ENCODE measurements around the gene TMEFF2.

Gene TMEFF2

DNA sequence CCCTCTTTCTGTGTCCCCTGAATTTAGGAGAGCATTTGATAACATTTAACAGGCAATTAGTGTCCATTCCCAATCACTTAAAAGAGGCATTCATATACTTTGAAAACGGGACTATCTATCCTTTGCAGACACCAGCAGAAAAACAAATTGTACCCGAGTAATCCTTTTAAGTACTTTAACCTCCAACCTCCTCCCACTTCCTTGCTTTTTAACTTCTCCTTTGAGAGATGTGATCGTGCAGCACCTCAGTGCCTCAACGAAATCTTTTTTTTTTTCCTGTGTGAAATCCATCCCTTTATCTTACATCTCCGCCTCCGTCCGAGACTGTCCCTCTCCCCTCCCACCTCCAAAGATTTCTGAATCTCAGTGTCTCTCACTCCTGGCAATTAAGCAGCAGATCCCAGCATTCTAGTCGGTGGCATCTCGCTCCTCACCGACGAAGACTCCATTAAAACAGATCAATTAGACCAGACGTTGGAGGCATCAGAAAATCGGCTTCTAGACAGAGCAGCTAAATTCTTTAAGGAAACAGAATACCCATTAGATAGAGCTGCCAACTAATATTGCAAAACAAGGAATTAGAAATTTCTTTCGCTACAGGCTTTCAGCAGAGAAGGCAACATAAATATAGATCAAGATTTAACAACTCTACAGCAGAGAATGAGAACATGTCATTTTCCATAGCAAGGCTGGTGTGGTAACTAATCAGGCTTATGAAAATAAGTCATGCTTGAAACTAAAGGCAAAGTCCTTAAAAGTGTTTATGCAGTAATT, 1.9 kb upstream of the TMEFF2 start:
- no peak overlapping the region for H3K27ac ChIP-seq
- no peaks in the 10 kb centered on the region for H3K36me3 ChIP-seq
- intact Hi-C loops (cut with DNase I; ENCODE audit: low total_unique reads), result no loop called here
- TF ChIP-seq, protein P1, sequence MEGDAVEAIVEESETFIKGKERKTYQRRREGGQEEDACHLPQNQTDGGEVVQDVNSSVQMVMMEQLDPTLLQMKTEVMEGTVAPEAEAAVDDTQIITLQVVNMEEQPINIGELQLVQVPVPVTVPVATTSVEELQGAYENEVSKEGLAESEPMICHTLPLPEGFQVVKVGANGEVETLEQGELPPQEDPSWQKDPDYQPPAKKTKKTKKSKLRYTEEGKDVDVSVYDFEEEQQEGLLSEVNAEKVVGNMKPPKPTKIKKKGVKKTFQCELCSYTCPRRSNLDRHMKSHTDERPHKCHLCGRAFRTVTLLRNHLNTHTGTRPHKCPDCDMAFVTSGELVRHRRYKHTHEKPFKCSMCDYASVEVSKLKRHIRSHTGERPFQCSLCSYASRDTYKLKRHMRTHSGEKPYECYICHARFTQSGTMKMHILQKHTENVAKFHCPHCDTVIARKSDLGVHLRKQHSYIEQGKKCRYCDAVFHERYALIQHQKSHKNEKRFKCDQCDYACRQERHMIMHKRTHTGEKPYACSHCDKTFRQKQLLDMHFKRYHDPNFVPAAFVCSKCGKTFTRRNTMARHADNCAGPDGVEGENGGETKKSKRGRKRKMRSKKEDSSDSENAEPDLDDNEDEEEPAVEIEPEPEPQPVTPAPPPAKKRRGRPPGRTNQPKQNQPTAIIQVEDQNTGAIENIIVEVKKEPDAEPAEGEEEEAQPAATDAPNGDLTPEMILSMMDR (IDR thresholded peaks at IDR 0.05), result no peak
- peaks cover 9 to 64% of the 10 kb centered on the region in 2 donors for H3K27me3 ChIP-seq
- DNase-seq, result no peak
- H3K9me3 ChIP-seq, result no peaks in the 10 kb centered on the region
- peaks cover 4 to 32% (median 27%) of the 10 kb centered on the region in 4 donors for H3K4me1 ChIP-seq
- peak overlapping the region in 1 of 2 donors; percentile 58 for H3K4me3 ChIP-seq

DNA sequence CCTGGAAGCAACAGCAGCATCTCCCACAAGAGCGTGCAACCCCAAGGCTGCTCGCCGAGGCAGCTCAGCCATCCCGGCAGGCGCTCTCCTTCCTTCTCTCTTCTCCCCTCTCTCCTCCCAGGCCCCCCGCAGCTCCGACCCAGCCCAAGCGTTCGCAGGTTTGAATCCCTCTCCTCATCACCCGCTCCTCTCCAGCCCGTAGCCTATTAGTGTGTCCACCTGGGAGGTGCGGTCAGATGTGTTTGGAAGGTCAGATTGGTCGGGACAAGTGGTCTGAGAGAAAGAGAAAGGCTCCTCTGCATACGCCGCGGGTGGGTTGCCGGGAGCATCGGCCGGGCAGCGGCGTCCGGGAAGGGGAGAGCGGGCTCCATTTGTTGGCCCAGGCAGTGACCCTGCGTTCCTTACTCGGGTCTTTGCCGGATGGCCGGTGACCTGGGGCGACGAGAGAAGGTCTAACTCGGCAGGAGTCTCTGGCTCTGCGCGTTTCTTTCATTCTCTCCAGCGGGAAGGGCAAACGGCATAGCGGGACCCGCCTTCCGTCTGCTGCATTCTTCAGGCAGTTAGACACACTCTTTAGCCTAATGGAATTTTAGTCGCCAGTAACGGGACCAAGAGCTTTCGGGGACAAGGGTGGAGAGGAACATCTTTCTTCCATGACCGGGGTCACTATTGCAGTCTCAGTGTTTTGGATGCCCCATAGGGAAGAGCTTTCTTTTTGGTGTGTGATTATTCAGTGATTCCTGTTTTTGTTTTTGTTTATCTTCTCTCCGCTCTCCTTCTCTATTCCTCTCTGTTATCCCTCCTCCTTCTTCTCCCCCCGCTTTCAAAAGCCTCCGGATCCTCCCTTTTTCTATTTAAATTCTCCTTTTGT, 1.1 kb upstream of the TMEFF2 start:
- no peaks in the 10 kb centered on the region for H3K9me3 ChIP-seq
- DNase-seq, result peak in 1 of 2 donors; percentile 59
- no peak overlapping the region for H3K27ac ChIP-seq
- H3K36me3 ChIP-seq, result no peaks in the 10 kb centered on the region
- TF ChIP-seq, protein P1 (IDR thresholded peaks at IDR 0.05), result no peak
- peaks cover 9 to 64% of the 10 kb centered on the region in 2 donors for H3K27me3 ChIP-seq
- H3K4me3 ChIP-seq, result peak overlapping the region; percentile 43 to 58
- intact Hi-C loops (cut with DNase I; ENCODE audit: low total_unique reads), result no loop called here
- peaks cover 4 to 32% (median 27%) of the 10 kb centered on the region in 4 donors for H3K4me1 ChIP-seq

DNA sequence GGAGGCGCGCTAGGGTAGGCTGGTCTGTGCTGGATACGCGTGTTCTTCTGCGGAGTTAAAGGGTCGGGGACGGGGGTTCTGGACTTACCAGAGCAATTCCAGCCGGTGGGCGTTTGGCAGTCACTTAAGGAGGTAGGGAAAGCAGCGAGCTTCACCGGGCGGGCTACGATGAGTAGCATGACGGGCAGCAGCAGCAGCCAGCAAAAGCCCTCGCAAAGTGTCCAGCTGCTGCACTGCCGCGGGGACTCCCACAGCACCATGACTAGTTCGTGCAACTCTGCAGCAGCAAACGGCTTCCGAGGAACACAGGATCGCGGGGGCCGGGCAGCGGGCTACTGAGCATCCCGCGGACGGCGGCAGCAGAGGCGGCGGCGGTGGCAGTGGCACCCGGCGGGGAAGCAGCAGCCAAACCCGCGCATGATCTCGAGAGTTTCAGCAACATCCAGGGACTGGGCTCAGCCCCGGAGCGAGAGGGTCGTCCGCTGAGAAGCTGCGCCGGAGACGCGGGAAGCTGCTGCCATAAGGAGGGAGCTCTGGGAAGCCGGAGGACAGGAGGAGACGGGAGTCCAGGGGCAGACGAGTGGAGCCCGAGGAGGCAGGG, 368 bp downstream of the TMEFF2 start:
- Histone ChIP-seq H3K27ac (no peak overlapping the region), H3K36me3 (no peaks in the 10 kb centered on the region), H3K27me3 (peaks cover 9 to 58% of the 10 kb centered on the region in 2 donors), H3K9me3 (no peaks in the 10 kb centered on the region), H3K4me1 (peaks cover 4 to 32% (median 27%) of the 10 kb centered on the region in 4 donors), H3K4me3 (peak overlapping the region; percentile 43 to 58)
- peak; percentile 21 to 64 for DNase-seq
- intact Hi-C loops (cut with DNase I; ENCODE audit: low total_unique reads), result no loop called here
- TF ChIP-seq, protein P1 (IDR thresholded peaks at IDR 0.05), result no peak

DNA sequence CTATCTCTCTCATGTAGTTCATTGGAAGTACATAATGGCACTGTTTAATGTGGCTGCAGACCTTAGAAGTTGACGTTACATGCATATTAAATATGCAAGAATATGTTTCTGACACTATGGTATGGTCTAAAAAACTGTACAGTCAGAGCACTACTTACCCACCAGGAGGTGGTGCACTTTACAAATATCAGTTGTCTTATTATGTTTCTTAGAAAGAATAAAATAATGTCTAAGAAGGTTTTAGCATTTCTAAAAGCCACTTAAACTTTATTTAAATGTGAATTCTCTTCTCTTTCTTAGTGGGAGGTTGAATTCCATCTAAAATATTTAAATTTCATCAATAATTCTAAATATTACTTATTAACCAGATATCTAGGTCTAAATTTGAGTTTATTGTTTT, 4.3 kb downstream of the TMEFF2 start:
- Histone ChIP-seq H3K27ac (no peak overlapping the region), H3K4me1 (peaks cover 4 to 18% (median 16%) of the 10 kb centered on the region in 4 donors), H3K36me3 (no peaks in the 10 kb centered on the region), H3K9me3 (no peaks in the 10 kb centered on the region), H3K4me3 (no peak overlapping the region), H3K27me3 (peaks cover 3 to 27% of the 10 kb centered on the region in 2 donors)
- TF ChIP-seq, protein P1 (IDR thresholded peaks at IDR 0.05), result peak in 1 of 2 experiments; percentile 31
- intact Hi-C loops (cut with DNase I; ENCODE audit: low total_unique reads), result no loop called here
- no peak for DNase-seq

DNA sequence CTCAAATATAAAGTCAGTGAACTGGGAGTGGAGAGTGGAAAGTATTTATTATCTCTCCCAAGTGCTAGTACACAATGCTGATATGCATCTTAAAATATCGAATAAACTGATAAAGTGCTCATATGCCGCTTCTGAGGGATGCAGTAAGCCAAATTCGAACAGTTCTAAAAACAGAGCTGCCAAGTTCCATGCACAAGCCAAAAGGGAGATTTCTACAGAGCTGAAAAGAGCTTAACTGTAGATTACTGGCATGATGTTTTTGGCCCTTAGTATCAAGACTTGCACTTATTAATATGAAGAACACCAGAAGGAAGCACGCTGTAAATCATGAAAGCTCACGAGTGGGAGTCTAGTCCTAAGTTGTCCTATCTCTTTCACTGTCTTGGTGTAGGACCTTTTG, 7.9 kb downstream of the TMEFF2 start:
- Histone ChIP-seq H3K4me3 (no peak overlapping the region), H3K9me3 (no peaks in the 10 kb centered on the region), H3K27me3 (peaks cover 0 to 8% of the 10 kb centered on the region in 2 donors), H3K27ac (no peak overlapping the region), H3K4me1 (no peaks in the 10 kb centered on the region), H3K36me3 (no peaks in the 10 kb centered on the region)
- intact Hi-C loops (cut with DNase I; ENCODE audit: low total_unique reads), result no loop called here
- no peak for DNase-seq
- TF ChIP-seq, protein P1 (IDR thresholded peaks at IDR 0.05), result no peak

All from tibial artery (tissue), 4 donors.